Transverse colon (tissue), 3 donors: Measurements from ENCODE around the gene NPW.

ENCODE experiments used
- CTCF ChIP-seq, 5 experiments: fragments of 200-600 bp in 3 of 5; fragments of 450-650 bp in 2 of 5; sonication (generic) in 3 of 5; IDR thresholded peaks; 1 replicate in 2 of 5; 2 replicates in 3 of 5; pipeline ENCODE4 v1.5.1; 2016 to 2017; ENCODE audit warnings: antibody characterized with exemption in 5 of 5, inconsistent platforms in 3 of 5, mild to moderate bottlenecking in 2 of 5, moderate library complexity in 1 of 5
- POLR2A ChIP-seq: fragments of 450-650 bp; IDR thresholded peaks from one replicate; pipeline ENCODE4 v1.6.1; 2016; ENCODE audit warnings: antibody characterized with exemption, mild to moderate bottlenecking, moderate library complexity

- TF ChIP-seq POLR2A (no peak), CTCF (IDR thresholded peaks at IDR 0.05) (no peak)
Observed at GRCh38 chr16:2064368-2064945, 44.9 kb downstream of the NPW start.
